Measurements from ENCODE around the gene FAM83E.

DNA sequence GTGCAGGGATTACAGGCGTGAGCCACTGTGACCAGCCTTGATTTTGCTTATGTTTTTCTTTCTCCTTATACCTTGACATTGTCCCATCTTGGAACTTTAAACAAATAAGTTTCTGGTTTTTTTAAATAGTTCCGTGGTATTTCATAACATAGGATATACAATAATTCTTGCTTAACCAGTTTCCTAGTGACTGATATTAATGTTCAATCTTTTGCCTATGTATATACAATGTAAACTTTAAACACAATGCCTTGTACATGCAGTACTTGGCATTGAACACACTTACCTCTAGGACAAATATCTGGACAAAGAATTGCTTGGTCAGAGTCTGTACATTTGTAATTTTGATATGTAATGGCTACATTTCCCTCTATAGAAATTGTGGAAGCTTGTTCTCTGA lies 32.7 kb downstream of the FAM83E start:
- TF ChIP-seq, protein P1, sequence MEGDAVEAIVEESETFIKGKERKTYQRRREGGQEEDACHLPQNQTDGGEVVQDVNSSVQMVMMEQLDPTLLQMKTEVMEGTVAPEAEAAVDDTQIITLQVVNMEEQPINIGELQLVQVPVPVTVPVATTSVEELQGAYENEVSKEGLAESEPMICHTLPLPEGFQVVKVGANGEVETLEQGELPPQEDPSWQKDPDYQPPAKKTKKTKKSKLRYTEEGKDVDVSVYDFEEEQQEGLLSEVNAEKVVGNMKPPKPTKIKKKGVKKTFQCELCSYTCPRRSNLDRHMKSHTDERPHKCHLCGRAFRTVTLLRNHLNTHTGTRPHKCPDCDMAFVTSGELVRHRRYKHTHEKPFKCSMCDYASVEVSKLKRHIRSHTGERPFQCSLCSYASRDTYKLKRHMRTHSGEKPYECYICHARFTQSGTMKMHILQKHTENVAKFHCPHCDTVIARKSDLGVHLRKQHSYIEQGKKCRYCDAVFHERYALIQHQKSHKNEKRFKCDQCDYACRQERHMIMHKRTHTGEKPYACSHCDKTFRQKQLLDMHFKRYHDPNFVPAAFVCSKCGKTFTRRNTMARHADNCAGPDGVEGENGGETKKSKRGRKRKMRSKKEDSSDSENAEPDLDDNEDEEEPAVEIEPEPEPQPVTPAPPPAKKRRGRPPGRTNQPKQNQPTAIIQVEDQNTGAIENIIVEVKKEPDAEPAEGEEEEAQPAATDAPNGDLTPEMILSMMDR (IDR thresholded peaks at IDR 0.05) = no peak
- TF ChIP-seq ATF3 (CRISPR knock-in tag; conservative IDR thresholded peaks at IDR 0.05) = no peak
- TF ChIP-seq NR1H2 (CRISPR knock-in tag; IDR thresholded peaks at IDR 0.05) = no peak
- no peak for TF ChIP-seq E2F4 (CRISPR knock-in tag; IDR thresholded peaks at IDR 0.05; ENCODE audit: borderline replicate concordance, low read depth)
- TF ChIP-seq ZBTB21 (CRISPR knock-in tag; IDR thresholded peaks at IDR 0.05; ENCODE audit: borderline replicate concordance) = no peak
- TF ChIP-seq, protein P2, sequence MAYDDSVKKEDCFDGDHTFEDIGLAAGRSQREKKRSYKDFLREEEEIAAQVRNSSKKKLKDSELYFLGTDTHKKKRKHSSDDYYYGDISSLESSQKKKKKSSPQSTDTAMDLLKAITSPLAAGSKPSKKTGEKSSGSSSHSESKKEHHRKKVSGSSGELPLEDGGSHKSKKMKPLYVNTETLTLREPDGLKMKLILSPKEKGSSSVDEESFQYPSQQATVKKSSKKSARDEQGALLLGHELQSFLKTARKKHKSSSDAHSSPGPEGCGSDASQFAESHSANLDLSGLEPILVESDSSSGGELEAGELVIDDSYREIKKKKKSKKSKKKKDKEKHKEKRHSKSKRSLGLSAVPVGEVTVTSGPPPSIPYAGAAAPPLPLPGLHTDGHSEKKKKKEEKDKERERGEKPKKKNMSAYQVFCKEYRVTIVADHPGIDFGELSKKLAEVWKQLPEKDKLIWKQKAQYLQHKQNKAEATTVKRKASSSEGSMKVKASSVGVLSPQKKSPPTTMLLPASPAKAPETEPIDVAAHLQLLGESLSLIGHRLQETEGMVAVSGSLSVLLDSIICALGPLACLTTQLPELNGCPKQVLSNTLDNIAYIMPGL (CRISPR knock-in tag; IDR thresholded peaks at IDR 0.05) = no peak
- TF ChIP-seq ZNF512 (CRISPR knock-in tag; IDR thresholded peaks at IDR 0.05; ENCODE audit: borderline replicate concordance) = no peak
- TF ChIP-seq, protein P3, sequence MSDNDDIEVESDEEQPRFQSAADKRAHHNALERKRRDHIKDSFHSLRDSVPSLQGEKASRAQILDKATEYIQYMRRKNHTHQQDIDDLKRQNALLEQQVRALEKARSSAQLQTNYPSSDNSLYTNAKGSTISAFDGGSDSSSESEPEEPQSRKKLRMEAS (CRISPR knock-in tag; IDR thresholded peaks at IDR 0.05) = no peak
- no peak for TF ChIP-seq NFYB (CRISPR knock-in tag; conservative IDR thresholded peaks at IDR 0.05; ENCODE audit: low read depth)
- TF ChIP-seq, protein P4, sequence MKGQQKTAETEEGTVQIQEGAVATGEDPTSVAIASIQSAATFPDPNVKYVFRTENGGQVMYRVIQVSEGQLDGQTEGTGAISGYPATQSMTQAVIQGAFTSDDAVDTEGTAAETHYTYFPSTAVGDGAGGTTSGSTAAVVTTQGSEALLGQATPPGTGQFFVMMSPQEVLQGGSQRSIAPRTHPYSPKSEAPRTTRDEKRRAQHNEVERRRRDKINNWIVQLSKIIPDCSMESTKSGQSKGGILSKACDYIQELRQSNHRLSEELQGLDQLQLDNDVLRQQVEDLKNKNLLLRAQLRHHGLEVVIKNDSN (CRISPR knock-in tag; IDR thresholded peaks at IDR 0.05) = no peak
- TF ChIP-seq ATF1 (CRISPR knock-in tag; IDR thresholded peaks at IDR 0.05) = no peak
- TF ChIP-seq IRF1 (CRISPR knock-in tag; IDR thresholded peaks at IDR 0.05) = no peak
- TF ChIP-seq ZSCAN18 (CRISPR knock-in tag; IDR thresholded peaks at IDR 0.05) = no peak
